ENCODE results near the gene YPEL4.

YPEL4 gene

DNA sequence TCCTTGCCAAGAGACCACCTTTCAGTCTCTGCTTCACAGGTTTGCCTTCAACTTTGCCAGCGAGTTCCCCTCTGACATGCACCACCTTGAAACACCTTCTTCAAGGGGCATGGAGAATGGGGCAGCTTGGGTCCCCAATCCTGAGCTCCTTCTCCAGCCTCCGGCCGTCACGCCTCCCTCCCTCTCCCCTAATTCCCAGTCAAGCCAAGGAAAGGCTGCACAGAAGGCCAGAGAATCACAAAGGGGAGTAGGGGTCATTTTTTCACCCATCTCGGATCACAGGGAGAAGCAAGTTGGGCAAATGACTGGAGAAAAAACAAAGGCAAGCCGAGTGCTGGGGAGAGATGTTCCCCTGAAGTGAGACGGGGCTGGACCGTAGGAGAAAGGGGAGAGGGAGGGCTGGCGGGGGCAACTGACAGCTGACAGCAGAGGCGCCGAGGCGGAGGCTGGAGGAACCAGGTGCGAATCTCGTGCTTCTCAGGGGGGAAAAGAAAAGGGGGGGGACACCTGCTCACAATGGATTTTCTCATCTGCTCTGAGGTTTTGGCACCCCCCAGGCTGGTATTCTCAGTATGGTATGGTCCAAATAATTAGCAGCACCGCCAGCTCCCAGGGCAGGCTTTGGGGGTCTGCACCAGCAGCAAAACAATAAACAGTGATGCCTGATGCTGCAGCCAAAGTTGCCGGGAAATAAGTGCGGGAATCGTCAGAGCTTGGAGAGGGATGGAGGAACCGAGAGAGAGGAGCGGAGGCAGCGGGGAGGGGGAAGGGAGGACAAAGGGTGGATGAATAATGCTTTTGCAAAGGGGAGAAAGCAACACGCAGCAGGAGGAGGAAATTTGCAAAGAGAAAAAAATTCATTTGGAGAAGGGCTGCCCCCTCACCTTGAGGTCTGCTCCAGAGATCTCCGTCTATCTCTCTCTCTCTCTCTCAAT lies 644 bp downstream of the YPEL4 start:
- no peak for DNase-seq

- no peak for DNase-seq
Measured at GRCh38 chr11:57647960-57648800, 1.5 kb downstream of the YPEL4 start.

DNA sequence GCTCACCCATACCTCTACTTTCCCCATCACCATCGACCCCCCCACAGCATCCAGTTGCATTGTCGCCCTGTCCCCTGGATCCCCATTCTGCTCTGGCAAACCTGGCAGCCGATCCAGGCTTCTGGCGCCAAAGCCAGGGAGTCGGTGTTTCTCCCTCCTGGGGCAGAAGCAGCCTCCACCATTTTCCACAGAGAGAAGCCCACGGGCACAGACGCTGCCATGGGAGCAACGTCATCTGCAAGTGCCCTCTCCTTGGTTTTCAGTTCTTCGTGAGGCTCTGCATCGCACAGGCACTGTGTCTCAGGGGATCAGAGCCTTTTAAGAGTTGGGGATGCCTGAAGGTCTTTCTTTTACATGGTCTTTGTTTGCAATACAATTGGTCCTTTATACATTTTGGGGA lies 2.3 kb downstream of the YPEL4 start:
- no peak for DNase-seq

- peak in 1 of 2 experiments; percentile 2 for DNase-seq
Measured at GRCh38 chr11:57646799-57647303, 2.9 kb downstream of the YPEL4 start.

DNA sequence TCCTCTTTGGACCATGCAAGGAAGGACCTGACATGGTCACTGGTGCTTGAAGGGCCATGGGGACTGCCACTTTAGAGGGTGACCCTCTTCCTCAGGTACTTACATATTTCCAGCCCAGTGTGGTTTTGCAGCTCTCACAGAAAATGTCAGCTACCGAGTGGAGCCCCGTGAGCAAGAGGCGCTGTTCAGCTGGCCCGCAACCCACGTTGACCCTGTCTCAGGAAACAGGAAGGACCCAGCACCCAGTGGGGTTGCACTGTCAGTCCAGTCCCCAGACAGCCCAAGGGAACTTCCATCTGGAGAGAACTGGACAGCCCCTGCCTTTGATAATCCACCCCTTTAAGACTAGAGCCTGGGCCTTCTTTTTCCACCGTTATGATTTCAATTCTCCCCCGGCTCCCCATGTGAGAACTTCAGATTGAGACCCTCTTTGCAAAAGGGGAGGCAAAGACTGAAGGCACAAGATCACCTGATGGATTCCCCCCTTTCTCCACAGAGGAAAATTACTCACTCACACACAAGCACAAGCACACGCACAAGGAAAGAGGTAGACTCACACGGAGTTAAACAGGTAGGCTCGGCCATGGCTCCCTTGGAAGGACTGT lies 3.4 kb downstream of the YPEL4 start:
- no peak for DNase-seq

GRCh38 chr11:57645689-57646085 lies 4.0 kb downstream of the YPEL4 start:
- DNase-seq: no peak

GRCh38 chr11:57644748-57645688 lies 4.7 kb downstream of the YPEL4 start:
- DNase-seq: peak; percentile 55 to 73

DNA sequence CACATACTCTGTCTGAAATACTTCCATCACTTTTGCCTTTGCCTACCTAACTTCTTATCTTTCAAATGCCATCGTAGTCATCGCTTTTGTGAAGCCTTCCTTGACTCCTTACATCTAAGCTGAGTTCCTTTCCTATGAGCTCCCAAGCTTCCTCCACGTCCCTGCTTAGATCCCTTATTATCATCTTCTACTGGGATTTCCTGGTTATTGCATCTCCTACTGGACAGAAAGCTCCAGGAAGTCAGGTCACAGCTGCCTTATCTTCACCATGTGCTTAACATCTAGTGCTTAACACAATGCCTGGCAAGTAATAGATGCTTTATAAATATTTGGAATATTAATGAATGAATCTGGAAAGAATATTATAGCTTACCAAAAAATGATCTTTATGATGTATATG lies 5.9 kb downstream of the YPEL4 start:
- DNase-seq: no peak

- DNase-seq: peak; percentile 27 to 38
Measured at GRCh38 chr11:57641011-57641807, 8.5 kb downstream of the YPEL4 start.

DNA sequence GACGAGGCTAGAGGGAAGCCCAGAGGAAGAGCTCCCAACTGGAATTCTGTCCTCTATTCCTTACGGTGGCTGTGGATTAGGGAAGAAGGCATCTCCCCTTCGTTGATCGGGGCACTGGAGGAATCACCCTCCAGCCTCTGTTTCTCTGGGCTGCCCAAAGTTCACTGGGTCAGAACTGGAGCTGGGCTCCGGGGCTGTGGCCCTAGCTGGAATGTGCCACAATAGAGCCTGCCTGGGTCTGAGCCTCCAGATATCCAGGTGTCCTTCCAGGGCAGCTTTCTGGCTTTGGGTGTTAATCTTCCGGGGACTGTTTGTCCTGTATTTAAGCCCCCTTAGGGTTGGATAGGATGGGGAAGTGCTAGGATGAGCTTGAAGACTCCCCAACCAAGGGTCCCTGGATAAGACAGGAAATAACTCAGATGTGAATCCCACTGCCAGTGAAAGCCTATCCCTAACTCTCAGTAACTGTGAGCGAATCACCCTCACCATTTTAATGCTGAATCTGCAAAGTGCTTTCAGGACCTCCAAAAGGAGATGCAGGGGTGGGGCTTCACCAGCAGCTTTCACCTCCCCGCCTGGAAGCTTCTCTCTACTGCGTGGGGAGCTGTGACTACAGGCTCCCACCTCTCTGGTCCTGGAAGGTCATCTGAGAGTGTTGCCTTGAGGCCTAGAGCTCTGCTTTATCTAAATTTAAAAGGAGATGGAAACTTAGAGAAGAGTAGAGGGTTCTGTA lies 9.5 kb downstream of the YPEL4 start:
- DNase-seq: no peak

DNA sequence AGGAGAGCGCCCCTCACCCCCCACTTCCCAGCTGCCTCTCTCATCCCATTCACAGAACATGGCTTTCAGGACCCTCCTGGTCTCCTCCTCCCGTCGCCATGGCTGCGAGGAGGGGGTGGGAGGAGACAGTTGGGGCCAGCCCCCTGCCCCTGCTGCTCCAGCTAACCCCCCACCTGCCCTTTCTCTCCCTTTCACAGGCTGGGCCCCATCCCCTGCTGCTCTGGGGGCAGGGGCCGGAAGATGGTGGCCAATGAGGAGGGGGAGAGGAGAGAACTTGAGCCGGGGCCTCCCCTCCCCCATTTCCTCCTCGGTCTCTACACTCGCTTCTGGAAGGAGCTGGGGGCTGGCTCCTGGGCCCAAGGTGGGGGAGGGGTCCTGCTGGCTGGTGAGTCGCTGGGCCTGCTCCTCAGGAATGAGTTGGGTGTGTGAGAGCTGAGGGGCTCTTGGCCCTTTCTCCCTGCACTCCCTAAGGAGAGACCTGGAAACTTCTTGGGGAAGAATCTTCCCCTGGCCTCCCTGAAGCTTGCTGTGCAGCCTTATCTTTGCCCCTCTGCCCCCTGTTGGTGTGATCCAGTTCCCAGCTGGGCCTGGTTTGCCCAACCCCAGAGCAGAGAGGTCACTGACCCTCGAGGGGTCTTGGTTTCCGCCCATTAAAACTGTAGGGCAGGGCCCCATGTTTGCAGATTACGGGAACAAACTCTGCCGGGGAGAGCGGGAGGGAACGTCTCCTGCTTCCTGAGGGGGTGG lies 10.2 kb downstream of the YPEL4 start:
- no peak for DNase-seq

GRCh38 chr11:57638811-57639320 lies 10.8 kb downstream of the YPEL4 start:
- no peak for DNase-seq

GRCh38 chr11:57638005-57638781 lies 11.5 kb downstream of the YPEL4 start:
- no peak for DNase-seq

GRCh38 chr11:57637626-57638004 lies 12.1 kb downstream of the YPEL4 start:
- no peak for DNase-seq

DNA sequence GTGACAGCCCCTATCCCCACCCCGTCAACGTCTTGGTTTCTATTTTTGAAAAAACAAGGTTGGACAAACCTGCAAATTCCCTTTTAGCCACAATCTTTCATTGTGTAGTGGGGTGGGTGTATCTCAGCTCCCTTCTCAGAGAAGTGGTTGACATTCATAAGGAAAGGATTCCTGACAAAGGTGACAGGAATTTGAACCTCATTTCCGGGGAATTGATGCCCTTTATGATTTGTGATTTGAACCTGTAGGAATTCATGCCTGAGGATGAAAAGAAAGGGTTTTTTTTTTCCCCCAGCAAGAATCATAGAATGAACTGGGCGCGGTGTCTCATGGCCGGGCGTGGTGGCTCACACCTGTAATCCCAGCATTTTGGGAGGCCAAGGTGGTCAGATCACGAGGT lies 14.5 kb downstream of the YPEL4 start:
- no peak for DNase-seq

GRCh38 chr11:57634311-57634710 lies 15.4 kb downstream of the YPEL4 start:
- DNase-seq: no peak

DNA sequence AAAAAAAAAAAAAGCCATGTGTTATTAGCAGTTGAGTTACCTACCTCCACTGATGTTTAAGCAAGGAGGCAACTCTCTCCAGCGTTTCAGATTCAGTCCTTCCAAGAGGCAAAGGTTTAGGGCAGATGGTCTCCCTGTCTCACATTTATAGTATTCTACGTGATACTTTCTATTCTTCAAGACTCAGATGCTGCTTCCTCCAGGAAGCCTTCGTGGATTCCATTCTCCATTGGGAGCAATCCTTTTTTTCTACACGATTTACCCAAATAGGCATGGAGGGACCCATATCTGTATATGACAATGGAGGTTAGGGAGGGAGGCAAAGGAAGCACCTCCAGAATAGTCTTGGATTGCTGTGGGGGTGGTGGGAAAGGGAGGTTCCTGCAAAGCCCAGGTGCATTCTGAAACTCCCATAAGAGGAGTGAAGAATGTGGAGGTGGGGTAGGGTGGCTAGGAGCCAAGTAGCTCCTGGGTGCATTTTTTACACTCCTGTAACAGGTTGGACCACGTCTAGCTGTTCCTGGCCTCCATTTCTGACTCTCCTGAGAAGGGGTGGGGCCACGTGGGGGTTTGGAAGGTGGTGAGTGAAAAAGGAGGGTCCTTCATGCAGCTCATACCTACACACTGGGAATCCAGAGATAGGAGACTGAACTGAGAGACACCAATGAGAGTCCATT lies 16.2 kb downstream of the YPEL4 start:
- DNase-seq: no peak

DNA sequence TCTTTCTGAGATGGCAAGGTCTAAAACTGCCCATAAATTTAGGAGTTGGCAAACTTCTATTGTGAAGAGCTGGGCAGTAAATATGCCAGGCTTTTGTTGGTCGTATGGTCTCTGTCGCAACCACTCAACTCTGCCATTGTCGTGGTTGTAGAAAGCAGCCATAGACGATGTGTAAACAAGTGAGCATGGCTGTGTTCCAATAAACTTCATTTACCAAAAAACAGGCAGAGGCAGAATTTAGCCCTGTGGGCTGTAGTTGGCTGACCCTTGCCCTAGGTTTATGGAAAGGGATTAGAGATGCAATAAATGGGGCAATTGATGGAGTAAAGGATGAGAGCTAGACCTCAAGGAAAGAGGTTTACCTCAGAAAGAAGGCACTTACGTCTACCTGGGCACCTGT lies 17.6 kb downstream of the YPEL4 start:
- no peak for DNase-seq

All from NCI-H2081 (cell line).